ENCODE data around the gene SELPLG. TPM values are rescaled to one million over a fixed set of nuclear protein-coding genes. Genes with fewer than 3 reads are reported as not detected.
A peak's percentile ranks its signal among the peaks of the same experiment; 100 is the strongest.

Gene SELPLG
- total RNA-seq, 1 donor from 2014 or later, result 0.51 TPM

GRCh38 chr12:108643941-108644810, 10.5 kb upstream of the SELPLG start:
- H3K4me3 Mint-ChIP-seq, result no peak overlapping the region
- no peaks in the 10 kb centered on the region for H3K9me3 Mint-ChIP-seq
- H3K4me1 Mint-ChIP-seq, result peaks cover 28% of the 10 kb centered on the region
- H3K27me3 Mint-ChIP-seq (ENCODE audit: low read depth), result no peaks in the 10 kb centered on the region
- peak overlapping the region; percentile 73 for H3K27ac Mint-ChIP-seq (ENCODE audit: unreplicated experiment)
- DNase-seq (ENCODE audit: low read depth, low spot score), result no peak
- H3K36me3 Mint-ChIP-seq (ENCODE audit: low read depth), result peaks cover 10% of the 10 kb centered on the region
- TF ChIP-seq, protein P1, sequence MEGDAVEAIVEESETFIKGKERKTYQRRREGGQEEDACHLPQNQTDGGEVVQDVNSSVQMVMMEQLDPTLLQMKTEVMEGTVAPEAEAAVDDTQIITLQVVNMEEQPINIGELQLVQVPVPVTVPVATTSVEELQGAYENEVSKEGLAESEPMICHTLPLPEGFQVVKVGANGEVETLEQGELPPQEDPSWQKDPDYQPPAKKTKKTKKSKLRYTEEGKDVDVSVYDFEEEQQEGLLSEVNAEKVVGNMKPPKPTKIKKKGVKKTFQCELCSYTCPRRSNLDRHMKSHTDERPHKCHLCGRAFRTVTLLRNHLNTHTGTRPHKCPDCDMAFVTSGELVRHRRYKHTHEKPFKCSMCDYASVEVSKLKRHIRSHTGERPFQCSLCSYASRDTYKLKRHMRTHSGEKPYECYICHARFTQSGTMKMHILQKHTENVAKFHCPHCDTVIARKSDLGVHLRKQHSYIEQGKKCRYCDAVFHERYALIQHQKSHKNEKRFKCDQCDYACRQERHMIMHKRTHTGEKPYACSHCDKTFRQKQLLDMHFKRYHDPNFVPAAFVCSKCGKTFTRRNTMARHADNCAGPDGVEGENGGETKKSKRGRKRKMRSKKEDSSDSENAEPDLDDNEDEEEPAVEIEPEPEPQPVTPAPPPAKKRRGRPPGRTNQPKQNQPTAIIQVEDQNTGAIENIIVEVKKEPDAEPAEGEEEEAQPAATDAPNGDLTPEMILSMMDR (conservative IDR thresholded peaks at IDR 0.05), result no peak

GRCh38 chr12:108642899-108643654, 9.4 kb upstream of the SELPLG start:
- no peak overlapping the region for H3K4me3 Mint-ChIP-seq
- H3K9me3 Mint-ChIP-seq, result no peaks in the 10 kb centered on the region
- peaks cover 39% of the 10 kb centered on the region for H3K4me1 Mint-ChIP-seq
- no peak overlapping the region for H3K27ac Mint-ChIP-seq (ENCODE audit: unreplicated experiment)
- DNase-seq (ENCODE audit: low read depth, low spot score), result no peak
- no peaks in the 10 kb centered on the region for H3K27me3 Mint-ChIP-seq (ENCODE audit: low read depth)
- peaks cover 7% of the 10 kb centered on the region for H3K36me3 Mint-ChIP-seq (ENCODE audit: low read depth)
- TF ChIP-seq, protein P1 (conservative IDR thresholded peaks at IDR 0.05), result no peak

GRCh38 chr12:108642269-108642870, 8.7 kb upstream of the SELPLG start:
- Mint-ChIP-seq H3K9me3 (no peaks in the 10 kb centered on the region), H3K27me3 (ENCODE audit: low read depth) (no peaks in the 10 kb centered on the region), H3K27ac (ENCODE audit: unreplicated experiment) (peak overlapping the region; percentile 2), H3K4me1 (peaks cover 46% of the 10 kb centered on the region), H3K4me3 (no peak overlapping the region), H3K36me3 (ENCODE audit: low read depth) (peaks cover 7% of the 10 kb centered on the region)
- DNase-seq (ENCODE audit: low read depth, low spot score), result no peak
- TF ChIP-seq, protein P1 (conservative IDR thresholded peaks at IDR 0.05), result no peak

DNA sequence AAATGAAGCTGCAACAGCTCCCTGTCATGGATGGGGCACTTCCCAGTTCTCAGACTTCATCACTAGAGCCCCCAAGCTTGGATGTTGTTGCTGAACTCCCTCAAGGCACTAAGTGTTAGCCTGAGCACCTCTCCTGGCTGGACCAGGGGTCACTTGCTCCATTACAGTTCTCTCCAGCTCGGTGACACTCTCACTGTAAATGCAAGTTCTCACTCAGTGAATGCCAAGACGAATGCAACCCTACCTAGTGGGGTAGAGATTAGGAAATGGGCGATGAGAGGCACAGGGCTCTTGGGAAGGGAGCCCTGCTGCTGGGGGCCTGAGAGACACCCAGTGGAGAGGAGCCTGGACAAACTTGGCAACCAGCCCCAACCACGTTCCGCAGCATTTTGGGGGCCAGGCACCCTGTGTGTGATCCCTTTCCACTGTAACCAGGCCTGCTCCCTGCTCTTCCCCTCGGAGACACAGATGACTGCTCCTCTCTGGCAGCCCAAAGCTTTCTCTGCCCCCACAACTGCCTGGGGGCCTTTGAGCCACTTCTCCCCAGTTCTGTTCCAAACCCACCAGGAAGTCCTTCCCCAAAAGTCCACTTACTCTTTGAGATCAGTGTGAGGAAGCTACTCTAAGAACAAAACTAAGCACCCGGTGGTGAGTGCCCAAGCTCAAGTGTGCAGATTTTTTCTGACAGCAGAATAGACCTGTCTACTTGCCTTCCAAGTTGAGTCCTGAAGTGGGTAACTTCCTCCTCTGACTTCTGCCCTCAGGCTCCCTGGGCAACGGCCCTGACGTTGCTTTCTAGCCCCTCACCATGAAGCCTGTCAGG, 8.0 kb upstream of the SELPLG start:
- H3K9me3 Mint-ChIP-seq, result no peaks in the 10 kb centered on the region
- H3K27ac Mint-ChIP-seq (ENCODE audit: unreplicated experiment), result no peak overlapping the region
- H3K27me3 Mint-ChIP-seq (ENCODE audit: low read depth), result no peaks in the 10 kb centered on the region
- peaks cover 7% of the 10 kb centered on the region for H3K36me3 Mint-ChIP-seq (ENCODE audit: low read depth)
- TF ChIP-seq, protein P1 (conservative IDR thresholded peaks at IDR 0.05), result no peak
- H3K4me1 Mint-ChIP-seq, result peaks cover 52% of the 10 kb centered on the region
- no peak overlapping the region for H3K4me3 Mint-ChIP-seq
- no peak for DNase-seq (ENCODE audit: low read depth, low spot score)
